ENCODE results near the gene MLH1.

MLH1 gene

GRCh38 chr3:36973139-36973538 lies 20.2 kb upstream of the MLH1 start:
- H3K4me3 ChIP-seq (replicated peaks; ENCODE audit: low read depth, low read length), result no peak overlapping the region
- TF ChIP-seq, protein P1, sequence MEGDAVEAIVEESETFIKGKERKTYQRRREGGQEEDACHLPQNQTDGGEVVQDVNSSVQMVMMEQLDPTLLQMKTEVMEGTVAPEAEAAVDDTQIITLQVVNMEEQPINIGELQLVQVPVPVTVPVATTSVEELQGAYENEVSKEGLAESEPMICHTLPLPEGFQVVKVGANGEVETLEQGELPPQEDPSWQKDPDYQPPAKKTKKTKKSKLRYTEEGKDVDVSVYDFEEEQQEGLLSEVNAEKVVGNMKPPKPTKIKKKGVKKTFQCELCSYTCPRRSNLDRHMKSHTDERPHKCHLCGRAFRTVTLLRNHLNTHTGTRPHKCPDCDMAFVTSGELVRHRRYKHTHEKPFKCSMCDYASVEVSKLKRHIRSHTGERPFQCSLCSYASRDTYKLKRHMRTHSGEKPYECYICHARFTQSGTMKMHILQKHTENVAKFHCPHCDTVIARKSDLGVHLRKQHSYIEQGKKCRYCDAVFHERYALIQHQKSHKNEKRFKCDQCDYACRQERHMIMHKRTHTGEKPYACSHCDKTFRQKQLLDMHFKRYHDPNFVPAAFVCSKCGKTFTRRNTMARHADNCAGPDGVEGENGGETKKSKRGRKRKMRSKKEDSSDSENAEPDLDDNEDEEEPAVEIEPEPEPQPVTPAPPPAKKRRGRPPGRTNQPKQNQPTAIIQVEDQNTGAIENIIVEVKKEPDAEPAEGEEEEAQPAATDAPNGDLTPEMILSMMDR (IDR thresholded peaks at IDR 0.05; ENCODE audit: low read depth, low read length, missing control alignments), result no peak
- DNase-seq (ENCODE audit: extremely low read depth, low read depth), result no peak

- TF ChIP-seq, protein P1 (IDR thresholded peaks at IDR 0.05; ENCODE audit: low read depth, low read length, missing control alignments), result no peak
- no peak for DNase-seq (ENCODE audit: extremely low read depth, low read depth)
- H3K4me3 ChIP-seq (replicated peaks; ENCODE audit: low read depth, low read length), result no peak overlapping the region
Observed at GRCh38 chr3:36981006-36981405, 12.3 kb upstream of the MLH1 start.

- TF ChIP-seq, protein P1 (IDR thresholded peaks at IDR 0.05; ENCODE audit: low read depth, low read length, missing control alignments), result no peak
- no peak overlapping the region for H3K4me3 ChIP-seq (replicated peaks; ENCODE audit: low read depth, low read length)
- DNase-seq (ENCODE audit: extremely low read depth, low read depth), result no peak
Observed at GRCh38 chr3:36988356-36988755, 5.0 kb upstream of the MLH1 start.

DNA sequence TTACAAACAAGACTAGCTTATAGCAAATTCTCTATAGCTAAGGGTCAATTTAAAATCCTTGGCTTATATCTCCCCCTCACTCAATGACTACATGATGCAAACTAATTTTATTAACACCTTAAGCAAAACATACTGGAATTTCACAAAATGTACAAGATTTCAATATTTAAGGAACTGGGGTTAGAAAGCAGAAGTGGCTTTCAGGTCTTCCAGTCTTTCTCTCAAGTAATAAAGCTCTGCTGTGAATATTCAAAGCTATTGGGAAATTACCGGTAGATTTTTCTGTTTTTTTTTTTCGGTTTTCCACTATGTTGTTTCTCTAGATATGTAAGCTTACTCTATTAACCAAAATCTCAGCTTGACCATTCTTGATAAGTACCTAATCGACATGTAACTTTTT lies 4.3 kb upstream of the MLH1 start:
- DNase-seq (ENCODE audit: extremely low read depth, low read depth), result no peak
- H3K4me3 ChIP-seq (replicated peaks; ENCODE audit: low read depth, low read length), result peak overlapping the region; percentile 85; the same call in 1 of the 2 replicates
- TF ChIP-seq, protein P1 (IDR thresholded peaks at IDR 0.05; ENCODE audit: low read depth, low read length, missing control alignments), result no peak

GRCh38 chr3:36989568-36989967 lies 3.8 kb upstream of the MLH1 start:
- DNase-seq (ENCODE audit: extremely low read depth, low read depth), result no peak
- peak overlapping the region; percentile 85 for H3K4me3 ChIP-seq (replicated peaks; ENCODE audit: low read depth, low read length)
- TF ChIP-seq, protein P1 (IDR thresholded peaks at IDR 0.05; ENCODE audit: low read depth, low read length, missing control alignments), result no peak

- peak overlapping the region; percentile 85 for H3K4me3 ChIP-seq (replicated peaks; ENCODE audit: low read depth, low read length)
- DNase-seq (ENCODE audit: extremely low read depth, low read depth), result no peak
- TF ChIP-seq, protein P1 (IDR thresholded peaks at IDR 0.05; ENCODE audit: low read depth, low read length, missing control alignments), result no peak
Observed at GRCh38 chr3:36991147-36991546, 2.2 kb upstream of the MLH1 start.
